HFFc6 (cell line): ENCODE results near the gene MOAP1. TPM values are rescaled to one million over a fixed set of nuclear protein-coding genes. Genes with fewer than 3 reads are reported as not detected.

ENCODE experiments used
- DNase-seq: peaks from one replicate; pipeline ENCODE4 v3.0.0-alpha.2; 2018
- H3K27ac Mint-ChIP-seq: 2 replicates; pipeline ENCODE4 v1.8.0; 2020; ENCODE audit warnings: mild to moderate bottlenecking, mixed read lengths
- H3K27me3 Mint-ChIP-seq: 2 replicates; pipeline ENCODE4 v1.8.0; 2021; ENCODE audit warnings: mild to moderate bottlenecking, moderate library complexity, mixed read lengths; ENCODE audit not compliant: insufficient read depth
- H3K36me3 Mint-ChIP-seq: 2 replicates; pipeline ENCODE4 v1.8.0; 2021; ENCODE audit warnings: low read depth, mixed read lengths
- H3K4me1 Mint-ChIP-seq: 2 replicates; pipeline ENCODE4 v1.8.0; 2020; ENCODE audit warnings: low read depth, mixed read lengths
- H3K4me3 Mint-ChIP-seq: 2 replicates; pipeline ENCODE4 v1.8.0; 2020; ENCODE audit warnings: mild to moderate bottlenecking, moderate library complexity, mixed read lengths
- H3K9me3 Mint-ChIP-seq: 2 replicates; pipeline ENCODE4 v1.8.0; 2020; ENCODE audit warnings: mild to moderate bottlenecking, mixed read lengths
- total RNA-seq, 6 experiments: library from RNA; stranded (reverse); fragmentation: NEBNext Ultra II Directional; extraction: Animal tissue kit (Norgen Biotek cat#: 25700); gene quantifications; 2 replicates in 1 of 6; 3 replicates in 5 of 6; pipeline ENCODE4 v1.2.3, GENCODE V29; 2021
- TF ChIP-seq, protein P1 (sequence below): fragments of 200-600 bp; sonication (generic); IDR thresholded peaks from 2 replicates; pipeline ENCODE4 v1.5.0; 2021; ENCODE audit warnings: antibody characterized with exemption, mild to moderate bottlenecking

The MOAP1 gene
- total RNA-seq, 6 experiments from 2014 or later: 12.2 to 20.4 (median 14.2) TPM

DNA sequence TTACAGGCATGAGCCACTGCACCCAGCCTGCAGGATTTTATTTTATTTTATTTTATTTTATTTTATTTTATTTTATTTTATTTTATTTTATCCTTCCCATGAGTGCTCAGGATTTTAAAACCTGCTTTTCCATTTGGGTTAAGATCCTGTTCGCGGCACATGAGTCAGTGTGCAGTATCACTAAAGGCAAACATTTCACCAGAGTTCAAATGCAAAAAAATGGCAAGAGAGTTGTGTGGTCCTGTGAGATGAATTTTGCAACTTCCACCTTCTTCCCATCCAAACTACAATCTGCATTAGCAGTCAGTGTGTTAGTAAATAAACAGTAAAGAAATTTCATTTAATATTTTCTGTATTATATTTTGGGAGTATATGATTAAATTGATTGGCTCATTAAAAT lies 29.0 kb downstream of the MOAP1 start:
- Mint-ChIP-seq H3K27ac (no peak overlapping the region), H3K36me3 (no peaks in the 10 kb centered on the region), H3K4me1 (peaks cover 9% of the 10 kb centered on the region), H3K4me3 (no peak overlapping the region), H3K9me3 (no peaks in the 10 kb centered on the region), H3K27me3 (peaks cover 10% of the 10 kb centered on the region; the same call in 1 of the 2 replicates)
- TF ChIP-seq, protein P1, sequence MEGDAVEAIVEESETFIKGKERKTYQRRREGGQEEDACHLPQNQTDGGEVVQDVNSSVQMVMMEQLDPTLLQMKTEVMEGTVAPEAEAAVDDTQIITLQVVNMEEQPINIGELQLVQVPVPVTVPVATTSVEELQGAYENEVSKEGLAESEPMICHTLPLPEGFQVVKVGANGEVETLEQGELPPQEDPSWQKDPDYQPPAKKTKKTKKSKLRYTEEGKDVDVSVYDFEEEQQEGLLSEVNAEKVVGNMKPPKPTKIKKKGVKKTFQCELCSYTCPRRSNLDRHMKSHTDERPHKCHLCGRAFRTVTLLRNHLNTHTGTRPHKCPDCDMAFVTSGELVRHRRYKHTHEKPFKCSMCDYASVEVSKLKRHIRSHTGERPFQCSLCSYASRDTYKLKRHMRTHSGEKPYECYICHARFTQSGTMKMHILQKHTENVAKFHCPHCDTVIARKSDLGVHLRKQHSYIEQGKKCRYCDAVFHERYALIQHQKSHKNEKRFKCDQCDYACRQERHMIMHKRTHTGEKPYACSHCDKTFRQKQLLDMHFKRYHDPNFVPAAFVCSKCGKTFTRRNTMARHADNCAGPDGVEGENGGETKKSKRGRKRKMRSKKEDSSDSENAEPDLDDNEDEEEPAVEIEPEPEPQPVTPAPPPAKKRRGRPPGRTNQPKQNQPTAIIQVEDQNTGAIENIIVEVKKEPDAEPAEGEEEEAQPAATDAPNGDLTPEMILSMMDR: no peak
- DNase-seq: no peak

DNA sequence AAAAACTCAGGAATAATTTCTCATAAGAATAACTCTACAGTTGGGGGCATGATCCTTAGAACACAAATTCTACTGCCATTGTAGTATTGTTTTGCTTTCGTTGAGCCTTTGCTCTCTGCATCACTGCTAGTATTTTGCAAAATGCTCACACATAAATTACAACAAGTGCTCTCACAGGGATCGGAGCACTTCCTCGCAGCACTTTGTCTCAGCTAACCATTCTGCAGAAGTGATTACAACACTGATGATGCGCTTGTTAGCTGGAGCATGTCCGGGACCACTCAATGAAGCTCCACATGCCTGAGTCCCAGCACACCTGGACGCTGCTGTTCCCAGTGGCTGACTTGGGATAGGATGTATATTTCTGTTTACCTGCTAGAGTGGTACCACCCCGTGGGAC lies 31.6 kb downstream of the MOAP1 start:
- Mint-ChIP-seq H3K36me3 (no peaks in the 10 kb centered on the region), H3K9me3 (no peaks in the 10 kb centered on the region), H3K4me1 (peaks cover 18% of the 10 kb centered on the region), H3K27me3 (peaks cover 10% of the 10 kb centered on the region), H3K27ac (no peak overlapping the region), H3K4me3 (no peak overlapping the region)
- TF ChIP-seq, protein P1: no peak
- no peak for DNase-seq

DNA sequence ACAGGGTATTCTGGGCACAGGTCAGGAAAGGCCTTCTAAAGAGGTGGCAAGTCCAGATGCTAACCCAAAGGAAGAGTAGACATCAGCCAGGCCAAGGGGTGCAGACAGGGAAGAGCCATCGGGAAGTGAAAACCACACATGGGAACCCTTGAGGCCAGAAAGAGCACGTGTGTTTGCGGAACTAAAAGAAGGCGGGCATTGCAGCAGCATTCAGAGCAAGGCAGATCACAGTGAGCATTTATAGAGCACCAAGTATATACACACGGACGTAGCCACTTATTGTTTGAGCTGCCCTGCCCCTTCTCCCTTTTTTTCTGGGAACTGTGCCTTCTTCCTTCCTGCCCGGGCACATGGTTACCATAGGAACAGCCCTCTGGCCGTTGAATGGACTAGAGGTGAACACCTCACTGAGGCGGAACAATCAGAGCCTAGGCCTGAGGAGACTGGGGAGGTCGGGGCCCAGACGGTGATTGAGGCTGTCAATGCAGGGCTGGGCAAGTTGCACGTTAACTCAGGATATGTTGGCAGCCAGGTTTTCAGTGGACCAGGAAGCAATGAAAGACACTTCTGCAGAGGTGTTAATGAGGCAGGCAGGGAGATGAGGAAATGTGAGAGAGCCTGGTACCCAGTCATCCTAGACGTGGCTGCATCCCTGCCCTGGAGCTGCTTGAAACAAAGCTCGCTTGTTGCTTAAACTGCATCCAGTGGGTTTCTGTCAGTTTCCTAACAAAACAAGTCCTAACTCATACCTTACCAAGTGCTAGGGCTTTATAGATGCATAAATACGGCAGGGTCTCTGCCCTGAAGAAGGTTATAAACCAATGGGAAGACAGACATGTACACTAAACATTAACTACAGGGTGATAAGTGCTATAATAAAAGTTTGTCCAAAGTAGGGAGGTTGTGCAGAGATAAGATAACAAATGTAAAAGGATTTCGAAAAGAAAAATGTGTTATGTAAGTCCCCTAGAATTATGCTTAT lies 34.2 kb downstream of the MOAP1 start:
- peaks cover 14% of the 10 kb centered on the region for H3K27me3 Mint-ChIP-seq
- H3K4me3 Mint-ChIP-seq: no peak overlapping the region

DNA sequence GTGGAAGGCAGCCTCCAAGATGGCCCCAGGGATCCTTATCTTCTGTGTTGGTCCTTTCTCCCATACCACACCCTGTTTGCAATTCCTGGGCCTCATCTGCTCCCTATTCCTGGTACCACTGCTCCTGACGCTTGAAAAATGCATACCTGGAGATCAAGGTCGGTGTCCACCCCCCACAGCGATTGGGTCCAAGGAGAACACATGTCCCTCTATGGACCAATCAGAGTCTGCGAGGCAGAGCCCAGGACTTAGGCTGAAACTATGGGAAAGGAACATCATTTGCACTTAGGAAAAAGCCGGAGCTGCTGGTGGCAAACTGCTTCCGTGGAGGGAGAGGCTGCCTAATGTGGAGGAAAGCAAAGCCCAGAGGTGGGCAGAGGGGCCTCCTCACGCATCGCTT lies 35.7 kb downstream of the MOAP1 start:
- TF ChIP-seq, protein P1: no peak
- no peak for DNase-seq
- Mint-ChIP-seq H3K27me3 (peaks cover 10% of the 10 kb centered on the region), H3K36me3 (no peaks in the 10 kb centered on the region), H3K4me1 (peaks cover 18% of the 10 kb centered on the region), H3K27ac (no peak overlapping the region), H3K4me3 (no peak overlapping the region), H3K9me3 (no peaks in the 10 kb centered on the region)

More for the DNA sequence above, 34.2 kb downstream of the MOAP1 start:
- Mint-ChIP-seq H3K27ac (no peak overlapping the region), H3K4me1 (peaks cover 18% of the 10 kb centered on the region), H3K36me3 (no peaks in the 10 kb centered on the region), H3K9me3 (no peaks in the 10 kb centered on the region)
- TF ChIP-seq, protein P1: no peak
- no peak for DNase-seq

DNA sequence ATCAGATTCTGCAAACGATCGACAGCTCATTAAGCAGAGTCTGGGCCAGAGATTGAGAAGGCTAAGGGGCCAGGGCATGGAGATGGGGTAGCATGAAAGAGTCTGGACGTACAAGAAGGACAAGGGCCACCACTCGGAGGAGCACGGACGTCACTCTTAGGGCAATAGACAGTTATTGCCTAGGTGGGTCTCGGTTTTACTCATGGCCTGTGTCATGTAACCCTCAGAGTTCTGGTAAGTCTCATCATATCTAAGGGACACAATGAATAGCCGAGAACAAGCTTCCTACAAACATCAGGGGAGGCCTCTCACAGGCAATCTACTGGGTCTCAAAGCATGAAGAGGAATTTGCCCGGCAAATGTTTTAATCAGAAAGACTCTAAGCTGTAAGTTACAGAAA lies 38.6 kb downstream of the MOAP1 start:
- peaks cover 5% of the 10 kb centered on the region for H3K27me3 Mint-ChIP-seq
- no peak overlapping the region for H3K4me3 Mint-ChIP-seq
- DNase-seq: no peak
- no peak overlapping the region for H3K27ac Mint-ChIP-seq
- H3K36me3 Mint-ChIP-seq: no peaks in the 10 kb centered on the region
- peaks cover 11% of the 10 kb centered on the region; the same call in 1 of the 2 replicates for H3K4me1 Mint-ChIP-seq
- TF ChIP-seq, protein P1: no peak
- no peaks in the 10 kb centered on the region for H3K9me3 Mint-ChIP-seq
